Esophagus muscularis mucosa (tissue), 4 donors: ENCODE results near the gene CBX5. TPM values are rescaled to one million over a fixed set of nuclear protein-coding genes. Genes with fewer than 3 reads are reported as not detected.
"Not testable (repeated sequence)": the region's sequence is repeated elsewhere in the genome, so short reads cannot be mapped to it uniquely, and the experiment has no call there.

Experiments used
- DNase-seq: peaks from one replicate; pipeline ENCODE4 v3.0.0-alpha.2; 2017; ENCODE audit errors: extremely low spot score
- H3K27ac ChIP-seq, 4 donors: fragments of 200-600 bp; sonication (generic); replicated peaks in 1 of 4; 1 replicate in 3 of 4; 2 replicates in 1 of 4; pipeline ENCODE4 v1.5.1; 2016 to 2019; ENCODE audit warnings: mild to moderate bottlenecking in 1 of 4
- H3K27me3 ChIP-seq, 4 donors: fragments of 200-600 bp; sonication (generic); one replicate each; pipeline versions ENCODE4 v1.5.1 to v1.6.0; 2016 to 2019
- H3K36me3 ChIP-seq, 4 donors: fragments of 200-600 bp; sonication (generic); one replicate each; pipeline ENCODE4 v1.5.1; 2016 to 2019
- H3K4me1 ChIP-seq, 4 donors: fragments of 200-600 bp; sonication (generic); one replicate each; pipeline ENCODE4 v1.5.1; 2016 to 2019
- H3K4me3 ChIP-seq, 4 donors: fragments of 200-600 bp; sonication (generic); 1 replicate in 2 of 4; 2 replicates in 2 of 4; pipeline ENCODE4 v1.5.1; 2016 to 2019; ENCODE audit warnings: mild to moderate bottlenecking in 4 of 4, moderate library complexity in 1 of 4
- H3K9me3 ChIP-seq, 4 donors: fragments of 200-600 bp; sonication (generic); 1 replicate in 3 of 4; 2 replicates in 1 of 4; pipeline ENCODE4 v1.5.1; 2016 to 2019
- CTCF ChIP-seq, 3 experiments: fragments of 200-600 bp in 2 of 3; fragments of 450-650 bp in 1 of 3; sonication (generic) in 2 of 3; IDR thresholded peaks; one replicate each; pipeline ENCODE4 v1.5.1; 2017 to 2019; ENCODE audit warnings: antibody characterized with exemption in 3 of 3, mild to moderate bottlenecking in 2 of 3, moderate library complexity in 1 of 3
- EP300 ChIP-seq: sonication (generic); formaldehyde crosslinking; IDR thresholded peaks from one replicate; pipeline ENCODE4 v1.6.1; 2017; ENCODE audit warnings: antibody characterized with exemption
- POLR2A ChIP-seq: fragments of 450-650 bp; IDR thresholded peaks from one replicate; pipeline ENCODE4 v1.6.1; 2017; ENCODE audit warnings: antibody characterized with exemption, moderate library complexity, mild to moderate bottlenecking, low read depth
- POLR2AphosphoS5 ChIP-seq, 2 donors: sonication (generic); formaldehyde crosslinking; IDR thresholded peaks; one replicate each; pipeline ENCODE4 v1.6.1; 2017; ENCODE audit warnings: antibody characterized with exemption in 2 of 2
- WGBS: methylation state at CpG from one replicate; pipeline ENCODE4 v1.1.5; 2018; 5-methylcytosine and 5-hydroxymethylcytosine counted together
- intact Hi-C: fragments of 100-400 bp; cut with DNase I; formaldehyde crosslinking; loops from one replicate; pipeline ENCODE4 v1.15.1; 2023
- total RNA-seq, 4 donors: library from RNA; depleted of rRNA; stranded (reverse); fragments of >200 nt; gene quantifications; one replicate each; pipeline versions ENCODE4 v1.1.0 to v1.2.1, GENCODE V29; 2016

The CBX5 gene
- total RNA-seq, 4 donors from 2014 or later: 29.0 to 45.3 (median 37.3) TPM

GRCh38 chr12:54286042-54287030 is 6.4 kb upstream of the CBX5 start:
- H3K9me3 ChIP-seq: no peaks in the 10 kb centered on the region
- no peaks in the 10 kb centered on the region for H3K27me3 ChIP-seq
- H3K4me1 ChIP-seq: peaks cover 50 to 57% (median 55%) of the 10 kb centered on the region in 4 donors
- WGBS: 45% methylated on average over 12 of the region's 12 CpGs
- DNase-seq: no peak
- no peak overlapping the region for H3K4me3 ChIP-seq
- intact Hi-C loops: loop anchor here (5.0 kb wide), 1 partner anchor 36 kb away; no protein-coding TSS in a partner anchor
- TF ChIP-seq CTCF (IDR thresholded peaks at IDR 0.05) (no peak), EP300 (no peak), POLR2A (no peak), POLR2AphosphoS5 (IDR thresholded peaks at IDR 0.05) (no peak)
- H3K27ac ChIP-seq: peak overlapping the region in 1 of 4 donors; percentile 1
- H3K36me3 ChIP-seq: peaks cover 46 to 77% (median 72%) of the 10 kb centered on the region in 4 donors

- TF ChIP-seq POLR2AphosphoS5 (IDR thresholded peaks at IDR 0.05) (no peak), POLR2A (no peak), CTCF (IDR thresholded peaks at IDR 0.05) (peak in 2 of 3 experiments; percentile 6 to 21), EP300 (no peak)
- peak overlapping the region in 1 of 4 donors; percentile 30 for H3K27ac ChIP-seq
- intact Hi-C loops: loop anchor here (5.0 kb wide), 1 partner anchor 37 kb away; no protein-coding TSS in a partner anchor
These were observed 5.5 kb upstream of the CBX5 start for GRCh38 chr12:54285150-54286041.

GRCh38 chr12:54284070-54284780 is 4.3 kb upstream of the CBX5 start:
- H3K36me3 ChIP-seq: peaks cover 46 to 79% (median 70%) of the 10 kb centered on the region in 4 donors
- intact Hi-C loops, DNase-seq, H3K27me3 ChIP-seq, H3K9me3 ChIP-seq: not testable (repeated sequence)
- 58% methylated on average over 1 of the region's 2 CpGs for WGBS
- H3K27ac ChIP-seq: peak overlapping the region in 1 of 4 donors; percentile 9
- H3K4me1 ChIP-seq: peaks cover 50 to 58% (median 57%) of the 10 kb centered on the region in 4 donors
- H3K4me3 ChIP-seq: peak overlapping the region in 1 of 4 donors; percentile 12

More at GRCh38 chr12:54285150-54286041, 5.5 kb upstream of the CBX5 start:
- Histone ChIP-seq H3K4me1 (peaks cover 50 to 58% (median 57%) of the 10 kb centered on the region in 4 donors), H3K4me3 (no peak overlapping the region), H3K27me3 (no peaks in the 10 kb centered on the region), H3K36me3 (peaks cover 46 to 79% (median 72%) of the 10 kb centered on the region in 4 donors), H3K9me3 (no peaks in the 10 kb centered on the region)
- no peak for DNase-seq
- 55% methylated on average over 5 of the region's 5 CpGs for WGBS

GRCh38 chr12:54282949-54283593 is 3.1 kb upstream of the CBX5 start:
- H3K36me3 ChIP-seq: peaks cover 45 to 70% (median 59%) of the 10 kb centered on the region in 4 donors
- WGBS: 37% methylated on average over 11 of the region's 11 CpGs
- no peaks in the 10 kb centered on the region for H3K9me3 ChIP-seq
- H3K27ac ChIP-seq: peak overlapping the region in 3 of 4 donors; percentile 28 to 93 (median 93)
- H3K4me3 ChIP-seq: peak overlapping the region; percentile 13 to 79 (median 42)
- intact Hi-C loops: no loop called here
- H3K27me3 ChIP-seq: no peaks in the 10 kb centered on the region
- peaks cover 58 to 68% (median 67%) of the 10 kb centered on the region in 4 donors for H3K4me1 ChIP-seq
- TF ChIP-seq POLR2A (no peak), POLR2AphosphoS5 (IDR thresholded peaks at IDR 0.05) (no peak), EP300 (no peak), CTCF (IDR thresholded peaks at IDR 0.05) (no peak)
- DNase-seq: no peak

- intact Hi-C loops, H3K27me3 ChIP-seq, H3K9me3 ChIP-seq, DNase-seq: not testable (repeated sequence)
- H3K27ac ChIP-seq: peak overlapping the region; percentile 84 to 93 (median 92)
- H3K4me1 ChIP-seq: peaks cover 66 to 78% (median 77%) of the 10 kb centered on the region in 4 donors
- H3K4me3 ChIP-seq: peak overlapping the region; percentile 70 to 79 (median 74)
- WGBS: 19% methylated on average over 4 of the region's 4 CpGs
- peaks cover 32 to 56% (median 45%) of the 10 kb centered on the region in 4 donors for H3K36me3 ChIP-seq
These were observed 1.8 kb upstream of the CBX5 start for GRCh38 chr12:54281694-54282093.

- DNase-seq, H3K9me3 ChIP-seq, intact Hi-C loops, H3K27me3 ChIP-seq: not testable (repeated sequence)
- Histone ChIP-seq H3K4me3 (peak overlapping the region; percentile 70 to 79 (median 74)), H3K4me1 (peaks cover 63 to 78% (median 77%) of the 10 kb centered on the region in 4 donors), H3K36me3 (peaks cover 27 to 51% (median 41%) of the 10 kb centered on the region in 4 donors), H3K27ac (peak overlapping the region; percentile 84 to 93 (median 92))
- under 1% methylated on average over 10 of the region's 10 CpGs for WGBS
These were observed 1.3 kb upstream of the CBX5 start for GRCh38 chr12:54281261-54281638.
